Hematopoietic multipotent progenitor cell treated with erythropoietin and hydrocortisone succinate and interleukin-3 and kit ligand, for 17 days (in vitro differentiated cells): ENCODE measurements around the gene SEC31B.

Source experiments
- DNase-seq: peaks from one replicate; pipeline ENCODE4 v3.0.0-alpha.2; 2015; ENCODE audit warnings: low spot score

The SEC31B gene

DNA sequence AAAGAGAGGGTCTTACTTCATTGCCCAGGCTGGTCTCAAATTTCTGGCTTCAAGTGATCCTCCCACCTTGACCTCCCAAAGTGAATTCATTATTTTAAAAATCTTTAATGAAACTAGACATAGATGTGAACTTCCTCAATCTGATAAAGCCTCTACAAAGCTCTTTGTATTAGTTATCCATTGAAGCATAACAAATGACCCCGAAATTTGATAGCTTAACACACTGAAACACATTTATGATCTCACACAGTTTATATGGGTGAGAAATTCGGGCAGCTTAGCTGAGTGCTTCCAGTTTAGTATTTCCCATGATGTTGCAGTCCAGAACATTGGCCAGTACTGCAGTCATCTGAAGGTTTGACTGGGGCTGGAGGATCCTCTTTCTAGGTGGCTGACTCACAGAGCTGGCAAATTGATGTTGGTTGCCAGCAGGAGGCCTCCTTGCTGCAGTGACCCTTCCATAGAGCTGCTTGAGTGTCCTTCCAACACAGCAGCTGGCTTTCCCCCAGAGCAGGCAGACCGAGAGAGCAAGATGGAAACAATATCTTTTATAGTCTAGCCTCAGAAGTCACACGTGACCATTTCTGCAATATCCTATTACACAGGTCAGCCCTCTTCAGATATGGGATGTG is 73.4 kb downstream of the SEC31B start:
- no peak for DNase-seq

DNA sequence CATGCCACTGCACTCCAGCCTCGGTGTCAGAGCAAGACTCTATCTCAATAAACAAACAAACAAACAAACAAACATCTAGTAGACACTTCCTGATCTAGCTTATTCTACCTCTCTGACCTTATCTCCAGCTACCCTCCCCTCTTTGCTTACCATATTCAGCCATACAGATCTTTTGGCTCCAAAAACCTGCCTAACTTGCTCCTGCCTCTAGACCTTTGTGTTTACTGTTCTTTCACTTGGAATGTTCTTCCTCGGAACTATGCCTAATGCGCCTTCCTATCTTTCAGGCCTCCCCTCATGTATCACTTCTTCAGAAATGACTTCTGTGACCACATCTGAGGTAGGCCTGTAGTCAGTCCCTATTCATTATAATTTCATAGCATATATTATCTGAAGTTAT is 77.1 kb downstream of the SEC31B start:
- DNase-seq: no peak

DNA sequence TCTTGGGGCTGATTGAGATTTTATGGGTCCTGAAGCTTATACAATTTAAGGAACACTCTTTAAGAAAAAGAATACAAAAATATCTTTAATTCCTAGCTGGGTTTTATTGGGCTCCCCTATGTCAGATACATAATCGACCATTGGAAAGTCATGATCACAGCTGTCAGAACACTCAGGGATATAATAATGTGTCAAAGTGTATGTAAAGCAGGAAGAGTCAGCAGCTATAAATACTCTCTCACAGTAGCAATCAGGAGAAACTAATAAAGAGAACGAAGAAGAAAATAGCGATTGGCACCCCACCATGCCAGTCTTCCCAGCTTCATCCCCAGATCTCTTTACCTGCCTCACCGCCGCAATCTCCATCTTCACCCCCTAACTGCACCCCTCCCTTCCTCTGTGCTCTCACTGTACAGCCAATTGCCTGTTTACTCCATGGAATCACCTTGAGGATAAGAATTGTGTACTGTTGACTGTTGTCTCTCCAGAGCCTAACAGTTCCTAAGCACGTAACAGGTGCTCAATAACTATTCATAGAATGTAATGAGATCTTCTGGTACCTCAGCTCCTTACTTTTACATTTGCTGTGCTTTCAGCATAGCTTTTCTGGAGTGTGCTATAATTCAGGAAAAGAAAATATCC is 80.9 kb downstream of the SEC31B start:
- DNase-seq: no peak
